Middle frontal gyrus (tissue), 1 donor: Measurements from ENCODE around the gene ZNF777.
"Not testable (repeated sequence)": the region's sequence is repeated elsewhere in the genome, so short reads cannot be mapped to it uniquely, and the experiment has no call there.

Experiments used
- DNase-seq: peaks from one replicate; pipeline ENCODE4 v3.0.0-alpha.2; 2015; ENCODE audit warnings: low spot score; ENCODE audit errors: extremely low spot score

The ZNF777 gene

DNA sequence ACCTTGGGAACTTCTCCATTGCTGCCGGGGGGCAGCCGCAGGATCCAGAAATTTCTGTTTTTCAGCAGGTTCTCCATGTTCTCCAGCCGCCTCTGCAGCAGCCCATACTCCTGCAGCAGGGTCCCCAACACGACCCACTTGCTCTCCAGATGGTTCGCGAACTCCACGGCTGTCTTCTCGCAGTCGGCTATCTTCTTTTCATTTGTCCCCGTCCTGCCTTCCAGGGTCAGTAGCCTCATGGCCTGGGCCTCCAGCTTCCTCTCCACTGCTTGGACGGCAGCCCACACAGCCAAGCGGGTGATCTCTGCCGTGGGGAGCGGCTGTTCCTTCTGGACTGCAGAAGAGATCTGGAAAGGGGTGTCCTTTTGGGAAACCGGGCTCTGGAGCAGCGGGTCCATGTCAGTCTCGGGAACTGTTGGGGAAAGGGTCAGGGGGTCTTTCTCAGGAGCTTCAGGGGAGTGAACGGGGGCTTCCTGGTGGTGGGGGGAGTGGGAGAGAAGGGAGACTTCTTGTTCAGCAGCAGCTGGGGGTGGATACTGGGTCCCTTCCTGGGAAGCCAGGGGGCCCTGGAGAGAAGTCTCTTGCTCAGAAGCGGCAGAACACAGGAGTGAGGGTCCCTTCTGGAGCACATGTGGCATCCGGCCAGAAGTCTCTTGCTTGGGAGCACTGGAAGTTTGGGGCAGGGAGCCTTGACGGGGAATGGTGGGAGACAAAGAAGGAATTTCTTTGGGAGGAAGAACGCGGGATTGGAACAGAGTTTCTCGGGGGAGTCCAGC is 5.5 kb downstream of the ZNF777 start:
- no peak for DNase-seq

DNA sequence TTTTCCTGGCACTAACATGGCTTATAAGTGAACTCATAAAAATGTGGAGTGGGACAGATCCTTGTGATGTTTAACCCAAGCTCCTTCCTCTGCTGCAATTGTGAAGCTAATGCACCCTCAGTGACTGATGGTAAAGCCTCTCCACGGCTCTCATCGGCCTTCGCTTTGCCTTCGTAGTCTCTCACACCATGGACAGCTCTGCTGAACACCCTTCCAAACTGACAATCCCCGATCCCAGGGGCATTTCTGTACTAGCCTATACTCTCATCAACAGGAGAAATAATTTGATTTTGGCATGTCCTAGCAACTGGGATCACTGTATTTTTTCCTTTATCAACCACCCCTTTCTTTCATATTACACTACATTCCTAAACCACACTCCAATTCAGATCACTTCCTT is 6.1 kb downstream of the ZNF777 start:
- no peak for DNase-seq

DNA sequence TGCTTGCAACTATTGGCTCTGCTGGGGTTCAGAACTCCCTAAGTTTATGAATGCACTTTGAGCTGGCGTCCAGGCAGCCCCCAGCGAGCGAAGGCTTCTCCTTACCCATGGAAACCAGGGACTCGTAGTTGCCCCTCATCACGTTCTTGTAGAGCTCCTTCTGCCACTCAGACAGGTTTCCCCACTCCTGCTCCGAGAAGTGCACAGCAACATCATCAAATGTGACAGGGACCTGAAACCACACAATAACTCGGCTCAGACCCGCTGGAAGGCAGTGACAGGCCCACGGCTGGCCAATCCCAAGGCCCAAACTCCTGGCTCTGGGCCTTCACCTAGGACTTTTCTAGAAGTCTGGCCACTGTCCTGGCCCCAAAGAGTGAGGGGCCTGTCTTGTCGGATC is 6.9 kb downstream of the ZNF777 start:
- DNase-seq = no peak

DNA sequence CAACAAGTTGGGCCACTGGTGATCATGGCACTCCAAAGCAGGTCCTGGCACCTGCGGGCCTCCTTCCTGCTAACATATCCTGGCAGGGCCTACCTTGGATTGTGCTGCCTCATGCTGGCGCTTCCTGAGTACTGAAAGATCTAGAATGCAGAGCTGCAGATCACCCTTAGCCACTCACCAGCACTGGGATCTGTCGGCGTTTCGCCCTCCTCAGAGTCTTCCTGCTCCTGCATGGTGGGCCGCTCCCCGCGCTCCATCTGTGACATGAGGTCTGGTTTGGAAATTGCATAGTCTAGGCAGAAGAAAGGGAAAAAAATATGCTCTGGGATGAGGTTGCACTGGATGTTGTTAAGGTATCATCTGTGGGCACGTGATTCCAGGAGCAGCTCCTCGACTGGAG is 10.0 kb downstream of the ZNF777 start:
- no peak for DNase-seq

DNA sequence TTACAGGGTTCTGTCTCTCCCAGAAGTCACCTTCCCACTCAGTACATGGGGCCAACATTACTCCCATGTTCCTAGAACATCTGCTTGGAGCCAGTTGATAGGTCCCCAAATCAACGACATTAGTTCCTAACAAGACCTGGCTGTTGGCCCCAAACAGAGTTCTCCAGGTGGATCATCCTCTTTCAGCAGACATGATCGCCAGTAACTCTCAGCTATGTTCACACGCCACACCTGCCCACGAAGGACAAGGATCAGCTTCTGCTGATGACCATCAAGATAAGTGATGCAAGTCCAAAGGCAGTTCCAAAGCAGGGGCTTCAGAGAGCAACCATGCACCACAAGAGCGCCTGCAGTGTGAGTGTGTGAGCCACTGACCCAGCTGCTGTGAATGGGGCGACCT is 11.0 kb downstream of the ZNF777 start:
- DNase-seq = no peak

DNA sequence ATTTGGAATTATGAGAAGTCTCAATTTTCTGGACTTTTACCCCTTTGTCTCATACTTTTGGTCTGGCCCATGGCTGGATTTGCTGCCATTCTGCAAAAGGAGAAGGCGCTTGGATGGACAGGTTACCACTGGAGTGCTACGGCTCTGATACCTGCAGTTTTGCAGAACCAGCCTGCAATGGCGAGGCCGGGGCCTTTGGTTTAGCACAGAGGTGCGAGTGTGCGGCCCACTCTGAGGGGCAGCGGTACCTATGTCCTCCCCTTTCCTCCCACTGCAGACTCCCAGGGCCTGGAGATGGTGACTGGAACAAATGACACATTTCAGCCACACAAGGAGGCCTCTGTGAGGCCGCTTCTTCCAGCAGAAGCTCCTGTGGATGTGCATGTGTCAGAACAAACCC is 11.9 kb downstream of the ZNF777 start:
- DNase-seq = no peak

DNA sequence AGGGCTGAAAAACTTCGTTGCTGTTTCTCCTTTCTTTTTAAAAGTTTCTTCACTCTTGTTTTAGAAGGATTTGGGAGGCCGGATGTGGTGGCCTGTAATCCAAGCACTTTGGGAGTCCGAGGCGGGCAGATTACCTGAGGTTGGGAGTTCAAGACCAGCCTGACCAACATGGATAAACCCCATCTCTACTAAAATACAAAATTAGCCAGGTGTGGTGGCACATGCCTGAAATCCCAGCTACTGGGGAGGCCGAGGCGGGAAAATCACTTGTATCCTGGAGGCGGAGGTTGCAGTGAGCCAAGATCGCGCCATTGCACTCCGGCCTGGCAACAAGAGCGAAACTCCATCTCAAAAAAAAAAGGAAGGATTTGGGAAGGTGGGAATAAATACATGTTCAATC is 14.8 kb downstream of the ZNF777 start:
- not testable (repeated sequence) for DNase-seq

DNA sequence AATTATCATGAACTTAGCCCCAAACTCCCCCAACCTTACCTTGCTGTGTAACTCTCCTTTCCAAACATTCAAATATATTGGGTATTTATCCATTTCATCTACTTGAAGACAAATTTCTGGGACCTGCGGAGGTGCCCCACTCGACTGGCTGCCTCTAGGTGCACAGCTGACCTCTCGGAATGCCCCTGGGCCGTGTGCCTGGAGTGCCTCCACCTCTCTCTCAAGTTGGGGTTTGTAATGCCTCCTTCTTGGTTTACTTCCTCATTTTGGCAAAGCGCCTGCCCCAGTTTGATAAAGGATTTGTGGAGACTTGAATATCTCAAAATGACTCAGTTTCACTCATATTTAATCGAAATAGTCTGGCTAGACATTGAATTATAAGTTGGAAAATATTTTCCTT is 16.6 kb downstream of the ZNF777 start:
- DNase-seq = no peak

DNA sequence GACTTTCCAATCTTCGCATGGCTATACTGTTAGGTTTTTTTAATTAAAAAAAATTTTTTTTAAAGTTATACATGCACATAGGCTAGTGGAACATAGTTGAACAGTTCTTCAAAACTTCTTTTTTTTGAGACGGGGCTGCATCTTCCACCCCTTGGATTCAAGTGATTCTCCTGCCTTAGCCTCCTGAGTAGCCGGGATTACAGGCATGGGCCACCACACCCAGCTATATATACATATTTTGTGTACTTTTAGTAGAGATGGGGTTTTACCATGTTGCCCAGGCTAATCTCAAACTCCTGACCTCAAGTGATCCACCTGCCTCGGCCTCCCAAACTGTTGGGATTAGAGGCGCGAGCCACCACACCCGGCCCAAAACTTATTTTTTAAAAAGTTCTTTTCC is 17.3 kb downstream of the ZNF777 start:
- DNase-seq = no peak

DNA sequence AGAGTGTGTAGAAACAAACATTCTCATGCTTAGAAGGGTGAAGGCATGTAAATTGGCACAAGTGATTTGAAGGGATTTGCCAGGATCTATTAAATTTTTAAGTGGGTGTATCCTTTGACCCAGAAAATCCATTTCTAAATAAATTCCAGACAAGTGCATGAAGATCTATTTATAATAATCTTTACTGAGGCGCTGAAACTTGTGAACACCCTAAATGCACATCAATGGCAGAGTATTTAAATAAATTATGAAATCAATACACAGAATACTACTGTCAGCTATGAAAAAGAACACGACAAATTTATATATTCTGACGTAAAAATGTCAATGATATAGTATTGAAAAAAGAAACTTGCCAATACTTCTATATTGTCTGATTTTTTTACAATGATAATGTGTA is 17.9 kb downstream of the ZNF777 start:
- DNase-seq = no peak

DNA sequence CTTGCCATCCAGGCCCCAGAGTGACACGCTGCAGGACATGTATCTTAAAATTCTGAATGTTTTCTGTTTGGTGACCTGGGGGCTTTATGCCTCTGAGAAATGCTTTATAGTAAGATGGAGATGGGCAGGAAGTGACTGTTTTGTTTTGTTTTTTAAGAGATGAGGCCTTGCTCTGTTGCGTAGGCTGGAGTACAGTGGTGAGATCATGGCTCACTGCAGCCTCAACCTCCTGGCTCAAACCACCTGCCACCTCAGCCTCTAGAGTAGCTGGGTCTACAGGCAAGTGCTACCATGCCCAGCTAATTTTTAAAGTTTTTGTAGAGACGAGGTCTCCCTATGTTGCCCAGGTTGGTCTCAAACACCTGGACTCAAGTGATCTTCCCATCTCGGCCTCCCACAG is 20.6 kb downstream of the ZNF777 start:
- no peak for DNase-seq

DNA sequence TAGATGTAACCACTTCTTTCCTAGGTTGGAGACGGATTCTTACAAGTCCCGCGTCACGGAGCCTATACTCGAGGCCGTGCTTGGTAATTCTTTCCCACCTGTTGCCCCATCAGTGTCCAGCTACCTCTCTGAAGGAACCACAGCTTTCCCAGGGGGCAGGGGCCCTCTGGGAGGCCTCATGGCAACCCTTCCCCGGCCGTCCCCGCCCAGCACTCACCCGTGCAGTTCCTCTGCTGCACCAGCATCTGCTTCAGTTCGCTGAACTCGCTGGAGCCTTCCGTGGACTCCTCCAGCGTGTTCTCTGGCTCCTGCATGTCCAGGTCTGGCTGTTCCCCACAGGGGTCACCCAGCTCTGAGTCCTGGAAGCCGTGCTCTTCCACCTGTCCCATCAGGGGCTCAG is 24.5 kb downstream of the ZNF777 start:
- DNase-seq = no peak

DNA sequence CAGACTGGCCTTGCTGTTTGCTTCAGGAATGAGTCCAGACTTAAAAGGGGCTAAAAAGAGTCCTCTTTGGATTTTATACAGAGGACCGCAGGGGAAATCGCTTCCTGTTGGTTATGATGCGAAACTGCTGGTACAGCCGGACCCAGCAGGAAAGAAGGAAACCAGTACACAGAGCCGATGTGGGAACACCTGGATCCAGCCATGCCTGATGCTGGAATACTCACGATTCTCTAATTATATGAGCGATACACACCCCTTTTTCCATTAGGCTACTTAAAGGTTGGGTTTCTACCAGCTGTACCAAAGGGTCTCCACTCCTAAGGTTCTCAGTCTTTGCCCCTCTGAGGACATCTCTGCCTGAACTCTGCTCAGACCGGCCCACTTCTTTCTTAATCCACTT is 27.7 kb downstream of the ZNF777 start:
- DNase-seq = no peak

DNA sequence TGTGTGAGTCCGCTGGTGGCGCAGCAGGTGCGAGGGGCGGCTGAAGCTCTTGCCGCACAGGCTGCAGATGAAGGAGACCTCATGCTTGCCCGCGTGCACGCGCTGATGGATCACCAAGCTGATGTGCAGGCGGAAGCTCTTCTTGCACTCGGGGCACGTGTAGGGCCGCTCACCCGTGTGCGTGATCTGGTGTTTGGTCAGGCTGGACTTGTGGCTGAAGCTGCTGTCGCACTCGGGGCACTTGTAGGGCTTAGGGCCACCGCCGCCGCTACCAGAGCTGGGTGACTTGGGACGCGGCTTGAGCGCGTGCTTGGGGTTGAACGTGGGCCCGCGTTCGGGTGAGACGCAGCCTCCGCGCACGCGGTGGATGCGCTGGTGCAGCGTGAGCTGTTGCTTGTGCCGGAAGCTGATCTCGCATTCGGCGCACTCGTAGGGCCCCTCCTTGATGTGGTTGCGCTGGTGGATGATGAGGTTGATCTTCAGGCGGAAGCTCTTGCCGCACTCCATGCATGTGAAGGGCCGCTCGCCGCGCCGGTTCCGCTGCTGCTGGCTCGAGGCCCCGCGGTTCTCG is 28.7 kb downstream of the ZNF777 start:
- DNase-seq = no peak

DNA sequence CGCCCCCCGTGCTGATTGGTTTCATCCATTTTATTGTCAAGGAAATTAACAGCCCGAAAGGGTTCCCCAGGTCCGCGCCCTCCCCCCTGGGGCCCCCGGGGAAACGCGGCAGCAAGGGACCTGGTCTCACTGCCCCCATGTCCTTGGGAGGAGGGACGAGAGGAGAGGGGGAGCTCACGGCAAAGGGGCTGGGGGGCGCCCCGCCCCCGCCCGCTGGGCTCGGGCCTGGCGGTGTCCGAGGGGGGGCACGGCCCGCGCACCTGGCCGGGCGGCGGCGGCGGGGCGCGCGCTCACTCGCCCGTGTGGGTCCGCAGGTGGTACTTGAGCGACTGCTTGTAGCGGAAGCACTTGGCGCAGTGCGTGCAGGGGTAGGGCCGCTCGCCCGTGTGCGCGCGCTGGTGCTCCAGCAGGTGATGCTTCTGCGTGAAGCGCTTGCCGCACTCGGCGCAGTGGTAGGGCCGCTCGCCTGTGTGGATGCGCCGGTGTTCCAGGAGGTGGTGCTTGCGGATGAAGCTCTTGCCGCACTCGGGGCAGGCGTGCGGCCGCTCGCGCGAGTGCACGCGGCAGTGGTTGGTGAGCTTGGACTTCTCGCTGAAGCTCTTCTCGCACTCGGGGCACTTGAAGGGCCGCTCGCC is 29.3 kb downstream of the ZNF777 start:
- no peak for DNase-seq

DNA sequence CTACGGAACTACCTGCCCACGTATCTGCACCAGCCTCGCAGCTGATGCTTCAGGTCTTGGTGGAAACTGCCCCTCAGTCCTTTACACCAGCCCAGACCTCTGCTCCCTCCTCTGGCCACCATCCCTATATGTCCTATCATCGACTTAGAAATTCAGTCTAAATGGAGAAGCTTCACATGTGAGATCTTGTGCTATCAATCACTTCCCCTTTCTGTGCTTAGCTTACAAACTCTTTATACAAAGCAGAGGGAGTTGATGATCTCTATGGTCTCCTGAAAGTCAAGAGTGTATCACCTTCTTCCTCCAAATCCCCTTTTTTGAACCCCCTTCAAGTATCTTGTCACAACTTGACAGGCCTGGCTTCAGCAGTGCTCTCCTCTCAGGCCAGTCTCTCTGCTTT is 30.7 kb downstream of the ZNF777 start:
- DNase-seq = no peak

DNA sequence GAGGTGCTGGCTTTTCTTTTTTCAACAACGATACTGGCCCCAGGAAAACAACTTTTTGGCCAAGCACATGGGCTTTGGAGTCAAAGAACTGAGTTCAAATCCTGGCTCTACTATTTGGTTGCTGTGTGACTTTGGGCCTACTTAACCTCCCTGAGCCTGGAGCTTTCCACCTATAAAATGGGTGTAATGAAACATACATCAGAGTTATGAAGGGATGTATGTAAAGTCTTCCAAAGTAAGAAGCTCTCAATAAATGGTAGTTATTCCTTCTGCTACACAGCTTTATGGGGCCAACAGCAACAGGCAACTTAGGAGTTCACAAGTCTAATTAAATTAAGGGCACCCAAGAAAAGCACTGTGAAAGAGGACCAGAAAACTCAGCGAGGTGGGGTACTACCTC is 33.0 kb downstream of the ZNF777 start:
- DNase-seq = no peak

DNA sequence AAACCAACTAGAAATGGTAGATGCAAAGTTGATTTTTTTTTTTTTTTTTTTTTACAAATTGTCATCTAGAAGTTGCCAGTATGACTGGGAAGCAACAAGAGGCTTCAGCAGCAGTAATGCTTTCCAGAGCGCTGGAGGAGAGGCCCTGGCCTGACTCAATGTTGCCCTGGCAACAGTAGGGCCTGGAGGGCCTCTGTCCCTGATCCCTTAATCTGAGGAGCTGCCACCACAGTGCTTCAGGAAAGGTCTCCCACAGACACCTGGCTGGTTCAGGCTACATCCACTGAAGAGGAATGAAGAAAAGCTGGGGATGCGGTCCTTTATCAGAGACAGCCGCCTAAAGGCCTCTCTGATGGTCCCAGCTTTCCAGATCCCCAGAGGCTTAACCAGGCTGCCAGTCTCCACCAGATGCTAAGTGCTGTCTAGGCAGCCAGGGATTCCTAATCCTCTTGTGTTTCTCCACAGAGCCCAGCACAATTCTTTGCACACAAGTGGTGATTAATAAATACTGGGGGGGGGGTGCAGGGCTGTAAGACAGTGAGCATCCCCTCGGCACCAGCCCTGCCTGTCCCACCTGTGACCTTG is 33.7 kb downstream of the ZNF777 start:
- DNase-seq = no peak

DNA sequence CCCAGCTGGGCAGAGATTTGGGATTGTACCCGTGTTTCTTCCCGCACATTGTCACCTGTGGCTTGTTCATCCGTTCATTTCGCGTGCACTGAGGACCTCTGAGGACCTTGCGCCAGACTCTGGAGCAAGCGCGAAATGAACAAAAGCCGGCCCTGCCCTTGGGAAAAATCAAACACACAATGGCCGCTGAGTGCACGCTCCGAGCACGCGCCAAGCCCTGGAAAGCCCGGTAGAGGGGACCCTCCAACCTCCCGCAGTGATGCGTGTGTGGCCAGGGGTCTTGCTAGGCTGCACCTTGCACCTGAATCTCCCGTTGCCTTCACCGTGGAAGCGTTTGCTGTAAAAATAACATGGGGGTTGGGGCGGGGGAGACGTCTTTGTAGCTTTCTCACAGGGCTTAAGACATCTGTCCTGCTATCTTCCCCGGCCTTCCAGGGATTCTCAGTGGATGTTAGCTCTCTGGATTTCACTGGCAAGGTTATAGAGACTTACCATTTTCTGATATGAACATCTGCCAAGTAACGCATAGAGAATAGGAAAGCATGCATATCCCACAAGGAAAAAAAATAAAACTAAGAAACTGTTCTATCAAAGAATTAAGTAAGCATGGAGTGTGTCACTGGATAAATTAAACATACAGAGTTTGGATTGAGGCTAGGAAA is 37.3 kb downstream of the ZNF777 start:
- DNase-seq = no peak

DNA sequence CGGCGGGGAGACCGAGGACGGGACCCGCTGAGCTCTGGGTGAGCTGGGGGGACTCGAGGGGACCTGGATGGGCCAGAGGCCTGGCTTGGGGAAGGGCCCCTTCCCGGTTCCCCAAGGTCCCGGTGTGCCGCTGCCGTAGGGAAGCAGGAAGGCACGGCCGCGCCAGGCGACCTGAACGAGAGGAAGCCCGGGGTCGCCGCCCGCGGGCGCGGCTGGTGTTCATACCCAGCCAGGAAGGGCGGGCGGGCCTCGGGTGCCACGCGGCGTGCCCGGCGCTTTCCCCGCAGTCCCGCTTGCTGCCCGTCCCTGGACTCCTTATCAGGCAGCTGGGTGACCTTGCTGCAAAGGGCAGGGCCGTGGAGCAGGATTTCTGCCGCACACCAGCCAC is 38.0 kb downstream of the ZNF777 start:
- DNase-seq = no peak

DNA sequence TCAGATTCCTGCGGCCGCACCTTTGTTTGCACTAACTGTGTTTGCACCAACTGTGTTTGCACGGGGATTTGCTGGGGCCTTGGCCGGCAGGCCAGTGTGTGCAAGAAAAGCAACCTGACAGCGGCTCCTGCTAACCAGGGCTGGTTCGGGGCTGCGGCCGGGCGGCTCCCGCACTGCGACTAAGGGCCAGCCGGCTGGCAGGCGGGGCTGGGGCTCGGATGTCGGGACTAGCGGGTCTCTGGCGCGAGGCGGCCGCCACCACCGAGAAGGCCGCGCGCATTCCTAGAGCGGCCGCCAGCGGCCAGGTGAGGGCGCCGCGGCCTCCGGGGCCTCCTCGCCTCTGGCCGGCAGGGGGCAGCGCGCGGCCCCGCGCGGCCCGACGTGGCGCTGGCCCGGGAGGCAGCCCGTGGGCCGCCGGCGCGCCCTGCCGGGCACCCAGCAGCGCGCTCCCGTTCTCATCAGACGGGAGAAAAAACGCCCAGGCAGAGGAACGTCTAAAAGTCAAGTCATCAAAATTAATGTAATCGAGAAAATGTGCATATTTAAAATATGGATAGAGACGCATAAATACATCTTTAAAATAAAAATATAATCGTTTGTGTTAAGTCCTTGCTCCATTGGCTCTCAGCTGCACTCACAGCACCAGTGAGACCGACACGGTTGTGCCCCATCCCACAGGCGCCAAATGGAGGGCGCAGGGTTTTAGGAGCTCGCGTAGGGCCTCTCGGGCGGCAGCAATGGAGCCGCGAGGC is 38.5 kb downstream of the ZNF777 start:
- no peak for DNase-seq
